Dendritic cell treated with granulocyte-macrophage colony-stimulating factor and Interleukin-4, amounts not matched to agents 40 ng/mL and 50 ng/mL, for 4 days (primary cell): ENCODE results near the gene TESPA1.

ENCODE experiments used
- H3K27ac Mint-ChIP-seq: one replicate; pipeline ENCODE4 v1.8.0; 2022; ENCODE audit warnings: mild to moderate bottlenecking, mixed read lengths
- H3K27me3 Mint-ChIP-seq: one replicate; pipeline ENCODE4 v1.8.0; 2022; ENCODE audit warnings: mild to moderate bottlenecking, mixed read lengths
- H3K36me3 Mint-ChIP-seq: one replicate; pipeline ENCODE4 v1.8.0; 2022; ENCODE audit warnings: low read depth, mixed read lengths
- H3K4me1 Mint-ChIP-seq: one replicate; pipeline ENCODE4 v1.8.0; 2022; ENCODE audit warnings: low read depth, mixed read lengths
- H3K4me3 Mint-ChIP-seq: one replicate; pipeline ENCODE4 v1.8.0; 2022; ENCODE audit warnings: mild to moderate bottlenecking, moderate library complexity, mixed read lengths
- H3K9me3 Mint-ChIP-seq: one replicate; pipeline ENCODE4 v1.8.0; 2022; ENCODE audit warnings: mixed read lengths
- intact Hi-C: fragments of 100-400 bp; cut with micrococcal nuclease; formaldehyde crosslinking; loops from one replicate; pipeline ENCODE4 v1.15.0; 2022

The TESPA1 gene

DNA sequence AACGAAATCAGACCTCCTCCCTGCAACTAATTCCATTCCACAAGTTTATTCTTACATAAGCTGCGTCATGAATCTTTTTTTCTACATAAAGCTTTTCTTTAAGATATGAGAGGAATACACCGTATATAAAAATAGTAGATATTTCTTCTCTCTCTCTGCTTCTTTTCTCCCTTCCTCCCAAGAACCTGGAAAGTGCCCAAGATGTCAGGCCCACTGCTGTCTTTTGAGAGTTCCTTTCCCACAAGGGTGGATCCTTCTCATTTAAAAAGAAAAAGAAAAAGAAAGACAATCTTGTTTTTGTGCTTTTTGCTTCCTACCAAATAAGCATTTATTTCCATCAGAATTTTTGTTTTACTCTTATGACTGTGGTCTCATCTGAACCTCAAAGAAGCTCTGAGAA, 11.0 kb downstream of the TESPA1 start:
- H3K4me1 Mint-ChIP-seq = peaks cover 2% of the 10 kb centered on the region
- intact Hi-C loops = no loop called here
- peaks cover 1% of the 10 kb centered on the region for H3K27me3 Mint-ChIP-seq
- no peak overlapping the region for H3K4me3 Mint-ChIP-seq
- H3K27ac Mint-ChIP-seq = no peak overlapping the region
- H3K9me3 Mint-ChIP-seq = no peaks in the 10 kb centered on the region
- H3K36me3 Mint-ChIP-seq = no peaks in the 10 kb centered on the region

GRCh38 chr12:54970741-54971140, 13.8 kb downstream of the TESPA1 start:
- Mint-ChIP-seq H3K27me3 (no peaks in the 10 kb centered on the region), H3K36me3 (no peaks in the 10 kb centered on the region), H3K27ac (no peak overlapping the region), H3K4me3 (no peak overlapping the region), H3K9me3 (no peaks in the 10 kb centered on the region), H3K4me1 (no peaks in the 10 kb centered on the region)
- intact Hi-C loops = no loop called here

DNA sequence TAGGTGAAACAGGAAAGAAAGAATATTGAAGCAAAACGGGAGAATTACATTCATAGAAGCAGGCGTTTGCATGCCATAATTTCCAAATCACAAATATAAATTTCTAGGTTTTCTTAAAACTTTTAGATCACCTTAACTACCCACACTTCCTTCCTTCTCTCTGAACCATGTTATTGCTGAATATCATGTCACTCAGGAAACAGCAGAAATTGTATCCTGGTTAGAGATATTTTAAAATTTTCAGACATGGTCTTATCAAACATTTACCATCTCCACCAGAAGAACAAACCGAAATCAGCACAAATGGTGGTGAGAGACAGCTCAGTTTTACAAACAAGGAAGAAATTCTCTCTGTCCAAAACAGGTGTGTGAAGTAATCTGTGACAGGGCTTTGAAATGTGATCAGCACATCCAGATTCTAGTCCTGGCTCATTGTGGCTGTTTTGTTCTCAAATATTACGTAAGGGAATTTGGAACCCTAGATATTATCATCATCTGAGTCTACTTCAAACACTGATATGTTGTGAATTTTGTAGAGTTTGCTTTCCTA, 16.3 kb downstream of the TESPA1 start:
- intact Hi-C loops = no loop called here
- Mint-ChIP-seq H3K4me1 (peaks cover 5% of the 10 kb centered on the region), H3K27me3 (no peaks in the 10 kb centered on the region), H3K9me3 (no peaks in the 10 kb centered on the region), H3K36me3 (no peaks in the 10 kb centered on the region), H3K4me3 (no peak overlapping the region), H3K27ac (no peak overlapping the region)

DNA sequence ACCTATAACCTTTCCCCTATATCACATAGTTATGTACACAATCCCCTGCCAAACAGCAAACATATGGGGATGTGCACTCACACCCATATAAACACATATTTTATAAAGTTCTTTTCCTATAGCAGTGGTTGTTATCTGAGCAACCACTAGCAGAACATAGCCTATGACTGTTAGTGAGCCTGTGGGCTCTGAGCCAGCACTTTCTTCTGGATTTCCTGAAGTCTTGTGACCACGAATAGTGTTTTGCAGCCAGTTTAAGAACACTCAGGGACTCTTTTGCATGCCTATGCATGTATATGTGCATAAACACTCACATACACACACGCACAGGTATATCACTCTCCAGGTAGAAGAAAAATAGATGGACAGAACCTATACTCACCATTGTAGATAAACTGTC, 17.1 kb downstream of the TESPA1 start:
- Mint-ChIP-seq H3K4me3 (no peak overlapping the region), H3K9me3 (no peaks in the 10 kb centered on the region), H3K27me3 (no peaks in the 10 kb centered on the region), H3K4me1 (peaks cover 11% of the 10 kb centered on the region), H3K36me3 (no peaks in the 10 kb centered on the region), H3K27ac (no peak overlapping the region)
- intact Hi-C loops = no loop called here

DNA sequence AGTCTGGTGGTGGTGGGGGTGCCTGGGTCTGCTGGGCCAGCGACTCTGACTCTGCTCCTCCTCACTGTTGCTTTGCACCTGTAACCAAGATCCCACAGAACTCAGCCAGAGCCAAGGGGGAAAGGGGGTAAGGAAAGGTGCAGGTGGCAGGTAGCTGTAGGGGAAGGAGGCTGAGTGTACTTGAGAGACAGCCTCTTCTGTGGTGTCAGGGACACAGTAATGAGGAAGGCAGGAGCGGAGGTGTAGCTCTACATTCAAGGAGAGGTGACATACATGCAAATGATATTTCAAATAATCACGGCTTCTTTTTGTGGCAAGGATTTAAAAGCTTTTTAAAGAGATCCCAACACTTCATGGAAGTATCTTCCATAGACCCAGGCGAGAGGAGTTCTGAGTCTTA, 23.4 kb downstream of the TESPA1 start:
- H3K27ac Mint-ChIP-seq = no peak overlapping the region
- H3K9me3 Mint-ChIP-seq = no peaks in the 10 kb centered on the region
- intact Hi-C loops = no loop called here
- no peaks in the 10 kb centered on the region for H3K27me3 Mint-ChIP-seq
- H3K36me3 Mint-ChIP-seq = no peaks in the 10 kb centered on the region
- H3K4me1 Mint-ChIP-seq = peaks cover 24% of the 10 kb centered on the region
- H3K4me3 Mint-ChIP-seq = no peak overlapping the region

- peaks cover 35% of the 10 kb centered on the region for H3K4me1 Mint-ChIP-seq
- H3K27ac Mint-ChIP-seq = no peak overlapping the region
- H3K9me3 Mint-ChIP-seq = no peaks in the 10 kb centered on the region
- no peaks in the 10 kb centered on the region for H3K36me3 Mint-ChIP-seq
- intact Hi-C loops = loop anchor here (2.0 to 10.0 kb wide), 2 partner anchors 301 to 355 kb away; no protein-coding TSS in a partner anchor
- H3K4me3 Mint-ChIP-seq = no peak overlapping the region
- H3K27me3 Mint-ChIP-seq = no peaks in the 10 kb centered on the region
These were observed 25.1 kb downstream of the TESPA1 start for GRCh38 chr12:54959291-54960018.

GRCh38 chr12:54958048-54958658, 26.4 kb downstream of the TESPA1 start:
- Mint-ChIP-seq H3K4me3 (no peak overlapping the region), H3K27ac (no peak overlapping the region), H3K4me1 (peaks cover 36% of the 10 kb centered on the region), H3K27me3 (no peaks in the 10 kb centered on the region), H3K9me3 (no peaks in the 10 kb centered on the region), H3K36me3 (no peaks in the 10 kb centered on the region)
- intact Hi-C loops = loop anchor here (1.0 to 10.0 kb wide), 5 partner anchors 104 to 353 kb away; partner anchors contain the start of gene MUCL1

- no peaks in the 10 kb centered on the region for H3K36me3 Mint-ChIP-seq
- no peak overlapping the region for H3K27ac Mint-ChIP-seq
- intact Hi-C loops = loop anchor here (10.0 kb wide), 1 partner anchor 352 kb away; no protein-coding TSS in a partner anchor
These were observed 27.5 kb downstream of the TESPA1 start for GRCh38 chr12:54956818-54957641.

GRCh38 chr12:54956322-54956721, 28.2 kb downstream of the TESPA1 start:
- Mint-ChIP-seq H3K9me3 (peaks cover 10% of the 10 kb centered on the region), H3K27me3 (no peaks in the 10 kb centered on the region), H3K4me1 (peaks cover 38% of the 10 kb centered on the region), H3K36me3 (peaks cover 1% of the 10 kb centered on the region), H3K27ac (no peak overlapping the region), H3K4me3 (no peak overlapping the region)
- intact Hi-C loops = loop anchor here (10.0 kb wide), 1 partner anchor 352 kb away; no protein-coding TSS in a partner anchor

More at GRCh38 chr12:54956818-54957641, 27.5 kb downstream of the TESPA1 start:
- Mint-ChIP-seq H3K27me3 (no peaks in the 10 kb centered on the region), H3K9me3 (peaks cover 2% of the 10 kb centered on the region), H3K4me1 (peaks cover 38% of the 10 kb centered on the region), H3K4me3 (no peak overlapping the region)

- Mint-ChIP-seq H3K4me3 (no peak overlapping the region), H3K9me3 (peaks cover 18% of the 10 kb centered on the region), H3K36me3 (peaks cover 6% of the 10 kb centered on the region), H3K4me1 (peaks cover 38% of the 10 kb centered on the region), H3K27ac (no peak overlapping the region), H3K27me3 (no peaks in the 10 kb centered on the region)
- intact Hi-C loops = loop anchor here (10.0 kb wide), 1 partner anchor 350 kb away; no protein-coding TSS in a partner anchor
These were observed 29.8 kb downstream of the TESPA1 start for GRCh38 chr12:54954801-54955200.

GRCh38 chr12:54954228-54954627, 30.3 kb downstream of the TESPA1 start:
- intact Hi-C loops = loop anchor here (10.0 kb wide), 1 partner anchor 349 kb away; no protein-coding TSS in a partner anchor

GRCh38 chr12:54950071-54950727, 34.4 kb downstream of the TESPA1 start:
- no peak overlapping the region for H3K4me3 Mint-ChIP-seq
- peaks cover 20% of the 10 kb centered on the region for H3K4me1 Mint-ChIP-seq
- peaks cover 6% of the 10 kb centered on the region for H3K36me3 Mint-ChIP-seq
- H3K9me3 Mint-ChIP-seq = peaks cover 18% of the 10 kb centered on the region
- peaks cover 4% of the 10 kb centered on the region for H3K27me3 Mint-ChIP-seq
- intact Hi-C loops = loop anchor here (10.0 kb wide), 1 partner anchor 345 kb away; no protein-coding TSS in a partner anchor
- no peak overlapping the region for H3K27ac Mint-ChIP-seq

More at GRCh38 chr12:54954228-54954627, 30.3 kb downstream of the TESPA1 start:
- H3K36me3 Mint-ChIP-seq = peaks cover 6% of the 10 kb centered on the region
- H3K27ac Mint-ChIP-seq = no peak overlapping the region
- no peaks in the 10 kb centered on the region for H3K27me3 Mint-ChIP-seq
- peaks cover 18% of the 10 kb centered on the region for H3K9me3 Mint-ChIP-seq
- peaks cover 38% of the 10 kb centered on the region for H3K4me1 Mint-ChIP-seq
- no peak overlapping the region for H3K4me3 Mint-ChIP-seq

- H3K36me3 Mint-ChIP-seq = peaks cover 6% of the 10 kb centered on the region
- no peak overlapping the region for H3K27ac Mint-ChIP-seq
- intact Hi-C loops = no loop called here
These were observed 35.4 kb downstream of the TESPA1 start for GRCh38 chr12:54949073-54949711.

More at GRCh38 chr12:54949073-54949711, 35.4 kb downstream of the TESPA1 start:
- peaks cover 4% of the 10 kb centered on the region for H3K27me3 Mint-ChIP-seq
- no peak overlapping the region for H3K4me3 Mint-ChIP-seq
- H3K9me3 Mint-ChIP-seq = peaks cover 18% of the 10 kb centered on the region
- peaks cover 11% of the 10 kb centered on the region for H3K4me1 Mint-ChIP-seq
